Activated CD4-positive, CD25-positive, alpha-beta regulatory T cell treated with anti-CD3 and anti-CD28 coated beads, Interleukin-2, amount 50 U/mL, for 72 hours (primary cell): ENCODE data around the gene ZNF432.

ENCODE experiments used
- DNase-seq: peaks from one replicate; pipeline ENCODE4 v3.0.0; 2021

Gene ZNF432

DNA sequence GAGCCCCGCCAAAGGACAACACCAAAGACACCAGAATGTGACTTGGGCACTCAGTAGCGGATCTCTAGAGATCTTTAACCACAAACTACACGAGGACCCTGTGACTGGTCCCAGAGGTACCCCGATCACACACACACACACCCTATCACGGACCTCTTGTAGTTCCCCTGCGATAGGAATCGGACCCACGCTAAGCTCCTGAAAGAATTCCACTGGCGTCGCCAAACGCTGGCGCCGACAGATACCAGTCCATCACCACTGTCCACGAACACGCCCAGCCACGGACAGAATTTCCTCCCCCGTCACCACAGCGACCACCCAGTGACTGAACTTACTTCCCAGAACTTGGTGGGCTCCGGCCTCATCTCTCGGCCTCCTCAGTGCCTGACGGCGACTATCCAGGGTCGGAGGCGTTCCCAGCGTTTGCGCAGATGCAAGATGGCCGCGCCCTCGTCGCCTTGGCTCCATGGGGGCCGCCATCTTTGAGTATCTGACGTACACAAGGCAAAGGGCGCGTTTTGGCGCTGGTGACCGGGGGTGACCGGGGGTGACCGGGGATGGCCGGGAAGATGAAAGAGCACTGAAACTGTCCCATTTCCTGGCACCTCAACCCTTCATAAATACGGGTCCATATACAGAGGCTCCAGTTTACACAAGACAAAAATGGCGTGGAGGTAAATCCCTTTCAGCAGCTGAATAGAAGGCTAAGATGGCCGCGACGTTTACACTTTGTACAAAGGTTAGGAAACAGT lies 40.7 kb downstream of the ZNF432 start, which contains the start of gene ZNF615:
Gene ZNF615 (minus strand): TSS at position 406 of the 752 bp plus-strand sequence. CDS start 4,500 bp downstream, outside the sequence.
- DNase-seq: peak; percentile 87

DNA sequence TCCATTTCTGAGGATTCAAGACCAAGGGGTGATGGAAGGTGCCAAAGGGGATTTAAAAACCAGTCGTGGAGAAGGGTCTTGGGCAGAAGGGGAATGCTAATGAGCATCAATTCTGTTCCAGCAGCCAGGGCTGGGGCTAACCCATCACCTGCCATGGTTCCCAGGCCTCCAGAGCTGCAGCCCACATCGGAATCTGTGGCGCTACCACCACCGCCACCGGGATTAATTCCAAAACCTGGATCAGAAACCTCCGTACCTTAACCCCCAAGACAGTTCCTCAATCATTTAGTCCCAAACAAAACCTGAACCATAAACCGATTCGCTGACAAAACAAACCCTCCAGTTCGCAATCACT lies 41.2 kb downstream of the ZNF432 start:
- no peak for DNase-seq

DNA sequence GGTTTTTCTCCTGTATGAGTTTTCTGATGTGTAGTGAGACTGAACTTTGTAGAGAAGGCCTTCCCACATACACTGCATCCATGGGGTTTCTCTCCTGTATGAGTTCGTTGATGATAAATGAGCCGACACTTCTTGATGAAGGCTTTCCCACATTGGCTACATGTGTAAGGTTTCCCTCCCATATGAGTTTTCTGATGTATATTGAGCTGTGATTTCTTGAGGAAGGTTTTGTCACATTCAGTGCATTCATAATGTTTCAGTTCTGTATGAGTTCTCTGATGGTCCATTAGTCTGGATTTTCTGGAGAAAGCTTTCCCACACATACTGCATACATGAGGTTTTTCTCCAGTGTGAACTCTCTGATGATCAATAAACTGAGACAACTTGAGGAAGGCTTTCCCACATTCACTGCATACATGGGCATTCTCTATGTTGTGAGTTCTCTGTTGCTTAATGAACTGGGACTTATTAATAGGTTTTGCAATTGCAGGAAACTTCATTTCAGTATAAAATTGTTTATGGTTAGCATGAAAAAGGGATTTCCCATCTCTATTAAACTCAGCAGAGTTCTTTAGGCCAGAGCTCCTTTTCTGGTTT lies 54.5 kb downstream of the ZNF432 start:
- DNase-seq: no peak

DNA sequence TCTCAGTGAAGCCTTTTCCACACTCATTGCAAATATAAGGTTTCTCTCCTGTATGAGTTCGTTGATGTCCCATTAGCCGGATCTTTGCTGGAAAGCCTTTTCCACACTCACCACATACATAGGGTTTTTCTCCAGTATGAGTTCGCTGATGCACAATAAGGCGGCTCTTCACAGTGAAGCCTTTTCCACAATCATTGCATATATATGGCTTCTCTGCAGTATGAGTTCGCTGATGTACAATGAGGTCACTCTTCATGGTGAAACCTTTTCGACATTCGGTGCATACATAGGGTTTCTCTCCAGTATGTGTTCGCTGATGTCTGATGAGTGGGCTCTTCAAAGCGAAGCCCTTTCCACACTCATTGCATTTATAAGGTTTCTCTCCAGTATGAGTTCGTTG lies 55.2 kb downstream of the ZNF432 start:
- DNase-seq: no peak

DNA sequence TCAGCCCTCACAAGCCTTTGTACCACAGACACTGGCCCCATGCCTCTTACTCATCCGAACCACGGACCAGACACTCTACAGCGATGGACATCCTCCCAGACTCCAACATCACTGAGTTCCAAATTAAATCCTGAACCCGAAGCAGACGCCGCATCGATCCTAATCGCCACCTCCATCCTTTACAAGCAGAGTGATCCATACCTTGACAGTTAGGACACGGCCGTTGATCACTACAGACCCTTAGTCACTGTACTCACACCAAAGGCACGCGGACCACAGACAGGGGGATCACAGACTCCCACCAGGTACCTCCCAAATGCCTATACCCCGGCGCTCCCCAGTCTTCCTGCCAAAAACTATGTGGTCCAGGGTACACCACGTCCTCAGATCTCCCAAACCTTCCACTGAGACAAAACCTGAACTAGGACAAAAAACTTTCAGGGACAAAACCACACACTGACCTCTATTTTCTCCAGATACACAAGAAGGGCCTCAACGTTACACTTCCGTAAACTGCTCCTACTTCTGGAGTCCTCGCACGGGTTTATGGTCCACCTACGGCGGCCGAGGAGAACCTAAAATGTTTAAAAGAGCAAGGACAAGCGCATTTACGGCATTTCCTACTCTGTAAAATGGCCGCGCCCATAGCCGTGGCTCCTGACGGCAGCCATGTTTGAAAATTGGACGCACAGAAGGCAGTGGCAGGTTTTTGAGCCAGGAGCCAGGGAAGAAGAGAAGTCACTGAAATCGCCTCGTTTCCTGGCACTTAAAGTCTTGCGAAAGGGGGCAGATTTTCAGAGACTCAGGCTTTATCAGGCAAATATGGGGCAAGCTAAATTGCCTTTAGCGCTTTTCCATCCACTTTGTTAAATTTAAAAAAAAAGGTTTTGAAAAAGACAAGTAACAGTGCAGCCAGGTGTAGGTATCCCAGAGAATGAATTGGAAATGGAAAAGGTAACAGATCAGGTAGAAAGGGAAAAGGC lies 62.0 kb downstream of the ZNF432 start, which contains the start of gene ZNF350:
Gene ZNF350 (minus strand): TSS at position 532 of the 983 bp plus-strand sequence. CDS start 12,480 bp downstream, outside the sequence.
- peak; percentile 71 for DNase-seq

DNA sequence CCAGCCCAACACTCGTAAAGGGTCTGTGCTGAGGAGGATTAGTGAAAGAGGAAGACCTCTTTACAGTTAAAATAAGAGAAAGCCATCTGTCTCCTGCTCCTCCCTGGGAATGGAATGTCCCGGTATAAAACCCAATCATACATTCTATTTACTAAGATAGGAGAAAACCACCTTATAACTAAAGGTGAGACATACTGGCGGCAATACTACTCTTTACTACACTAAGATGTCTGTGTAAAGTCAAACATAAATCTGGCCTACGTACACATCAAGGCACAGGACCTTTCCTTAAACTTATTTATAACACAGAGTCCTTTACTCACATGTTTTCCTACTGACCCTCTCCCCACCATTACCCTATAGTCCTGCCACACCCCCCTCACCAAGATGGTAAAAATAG lies 65.3 kb downstream of the ZNF432 start:
- no peak for DNase-seq
